HepG2 (cell line): Measurements from ENCODE around the gene SLC9A5. TPM values are rescaled to one million over a fixed set of nuclear protein-coding genes. Genes with fewer than 3 reads are reported as not detected.

Source experiments
- ASH2L ChIP-seq: fragments of 300-600, 200-600 bp; sonication (generic); IDR thresholded peaks from 2 replicates; pipeline ENCODE4 v1.7.0; 2017; ENCODE audit warnings: low read depth, mild to moderate bottlenecking, moderate library complexity, mixed read lengths, low read length; ENCODE audit not compliant: insufficient read length
- ELF3 ChIP-seq: IDR thresholded peaks from 2 replicates; pipeline ENCODE4 v1.6.1; 2016; ENCODE audit warnings: missing genetic modification reagents, missing compliant biosample characterization
- ELK4 ChIP-seq: sonication (generic); formaldehyde crosslinking; IDR thresholded peaks from 2 replicates; pipeline ENCODE4 v1.9.0; 2021; ENCODE audit warnings: missing genetic modification reagents, borderline replicate concordance
- GZF1 ChIP-seq: sonication (generic); formaldehyde crosslinking; IDR thresholded peaks from 2 replicates; pipeline ENCODE4 v1.5.1; 2020; ENCODE audit warnings: mild to moderate bottlenecking, missing genetic modification reagents
- MXD1 ChIP-seq: sonication (generic); formaldehyde crosslinking; IDR thresholded peaks from 2 replicates; pipeline ENCODE4 v1.4.0; 2020; ENCODE audit warnings: mild to moderate bottlenecking, missing genetic modification reagents
- MYNN ChIP-seq: sonication (generic); formaldehyde crosslinking; IDR thresholded peaks from 2 replicates; pipeline ENCODE4 v1.4.0; 2020; ENCODE audit warnings: mild to moderate bottlenecking, low read depth, missing genetic modification reagents
- NBN ChIP-seq: fragments of 450-650 bp; conservative IDR thresholded peaks from 2 replicates; pipeline ENCODE4 v1.6.1; 2017
- NFATC3 ChIP-seq: sonication (generic); formaldehyde crosslinking; IDR thresholded peaks from 2 replicates; pipeline ENCODE4 v1.5.1; 2020; ENCODE audit warnings: mild to moderate bottlenecking, missing genetic modification reagents
- SSRP1 ChIP-seq: IDR thresholded peaks from 2 replicates; pipeline ENCODE4 v1.6.1; 2016; ENCODE audit warnings: control low read depth
- ZBTB44 ChIP-seq: sonication (generic); formaldehyde crosslinking; IDR thresholded peaks from 2 replicates; pipeline ENCODE4 v1.4.0; 2020; ENCODE audit warnings: missing genetic modification reagents
- ZBTB49 ChIP-seq: sonication (generic); formaldehyde crosslinking; IDR thresholded peaks from 2 replicates; pipeline ENCODE4 v1.4.0; 2020; ENCODE audit warnings: missing genetic modification reagents, borderline replicate concordance
- ZFP36L1 ChIP-seq: sonication (generic); formaldehyde crosslinking; IDR thresholded peaks from 2 replicates; pipeline ENCODE4 v1.8.0; 2022; ENCODE audit warnings: mild to moderate bottlenecking, missing genetic modification reagents, moderate library complexity
- ZFP37 ChIP-seq: sonication (generic); formaldehyde crosslinking; IDR thresholded peaks from 2 replicates; pipeline ENCODE4 v1.4.0; 2020; ENCODE audit warnings: missing genetic modification reagents, borderline replicate concordance
- ZNF121 ChIP-seq: sonication (generic); formaldehyde crosslinking; IDR thresholded peaks from 2 replicates; pipeline ENCODE4 v1.5.0; 2020; ENCODE audit warnings: mild to moderate bottlenecking, missing genetic modification reagents
- ZNF296 ChIP-seq: sonication (generic); formaldehyde crosslinking; conservative IDR thresholded peaks from 2 replicates; pipeline ENCODE4 v1.5.0; 2020; ENCODE audit warnings: mild to moderate bottlenecking, missing genetic modification reagents
- ZNF432 ChIP-seq: sonication (generic); formaldehyde crosslinking; IDR thresholded peaks from 2 replicates; pipeline ENCODE4 v1.5.0; 2020; ENCODE audit warnings: missing genetic modification reagents, mild to moderate bottlenecking, borderline replicate concordance
- ZNF614 ChIP-seq: IDR thresholded peaks from 2 replicates; pipeline ENCODE4 v1.6.1; 2018; ENCODE audit warnings: missing biosample characterization, missing genetic modification reagents, inconsistent platforms, borderline replicate concordance
- ZNF616 ChIP-seq: sonication (generic); formaldehyde crosslinking; IDR thresholded peaks from 2 replicates; pipeline ENCODE4 v1.5.0; 2020; ENCODE audit warnings: low read depth, mild to moderate bottlenecking, missing genetic modification reagents
- ZNF776 ChIP-seq: sonication (generic); formaldehyde crosslinking; IDR thresholded peaks from 2 replicates; pipeline ENCODE4 v1.4.0; 2020; ENCODE audit warnings: mild to moderate bottlenecking, missing genetic modification reagents
- ZSCAN30 ChIP-seq: sonication (generic); formaldehyde crosslinking; IDR thresholded peaks from 2 replicates; pipeline ENCODE4 v1.5.0; 2020; ENCODE audit warnings: mild to moderate bottlenecking, missing genetic modification reagents
- polyA plus RNA-seq, 8 experiments: library from polyadenylated mRNA; depleted of rRNA in 3 of 8; stranded (reverse) in 7 of 8; unstranded in 1 of 8; fragments of >200 nt; fragmentation: Illumina TruSeq in 4 of 8; extraction: Trizol in 4 of 8; gene quantifications; 2 replicates each; pipeline versions ENCODE4 v1.2.1 to v1.2.3, GENCODE V29; 2011 to 2016; ENCODE audit warnings: low read depth in 4 of 8, missing spikeins in 1 of 8, mixed read lengths in 1 of 8; ENCODE audit not compliant: insufficient read depth in 1 of 8
- total RNA-seq, 5 experiments: library from RNA; depleted of rRNA; stranded (reverse); fragments of >200 nt; fragmentation: Illumina TruSeq; extraction: Trizol; gene quantifications; 2 replicates each; pipeline ENCODE4 v1.2.3, GENCODE V29; 2016; ENCODE audit warnings: low read depth in 1 of 5

Gene SLC9A5
- total and polyA plus RNA-seq, 2 of the 13 experiments (the other 11 are each of a cell fraction or from before 2014, with no cell fraction given), result 0.58 to 1.4 TPM

- TF ChIP-seq ZNF776 (CRISPR knock-in tag), result peak; percentile 99
- TF ChIP-seq GZF1 (CRISPR knock-in tag), result no peak
- TF ChIP-seq ZNF432, result no peak
- TF ChIP-seq ZNF616 (CRISPR knock-in tag), result peak; percentile 95
- no peak; the same call in 1 of the 2 replicates for TF ChIP-seq ZNF121 (CRISPR knock-in tag)
- no peak for TF ChIP-seq MXD1 (CRISPR knock-in tag)
- TF ChIP-seq NBN, result no peak
- TF ChIP-seq NFATC3 (CRISPR knock-in tag), result no peak
- TF ChIP-seq MYNN (CRISPR knock-in tag), result no peak
- TF ChIP-seq ZSCAN30 (CRISPR knock-in tag), result no peak
- TF ChIP-seq ZBTB49 (CRISPR knock-in tag), result peak; percentile 89; the same call in 1 of the 2 replicates
- peak; percentile 87 for TF ChIP-seq ELF3
- no peak for TF ChIP-seq ZNF296 (CRISPR knock-in tag)
- TF ChIP-seq ZNF614, result peak; percentile 95
- peak; percentile 87; the same call in 1 of the 2 replicates for TF ChIP-seq ZBTB44 (CRISPR knock-in tag)
- peak; percentile 93 for TF ChIP-seq ZFP37
- TF ChIP-seq ASH2L, result peak; percentile 95
- no peak for TF ChIP-seq ZFP36L1 (CRISPR knock-in tag)
- TF ChIP-seq SSRP1, result no peak
- TF ChIP-seq ELK4, result peak; percentile 85; the same call in 1 of the 2 replicates
Observed at GRCh38 chr16:67226804-67227566, 21.8 kb upstream of the SLC9A5 start, which contains the start of gene TMEM208 (continued).
